SIG-M5 treated with dmso at 0.1 percent for 504 hours (cell line): ENCODE data around the gene KRT33B.
"Not testable (repeated sequence)": the region's sequence is repeated elsewhere in the genome, so short reads cannot be mapped to it uniquely, and the experiment has no call there.

Experiments used
- DNase-seq: peaks from one replicate; lab custom pipeline; 2025; ENCODE audit not compliant: unreplicated experiment; lab: John Stamatoyannopoulos, UW

KRT33B gene

DNA sequence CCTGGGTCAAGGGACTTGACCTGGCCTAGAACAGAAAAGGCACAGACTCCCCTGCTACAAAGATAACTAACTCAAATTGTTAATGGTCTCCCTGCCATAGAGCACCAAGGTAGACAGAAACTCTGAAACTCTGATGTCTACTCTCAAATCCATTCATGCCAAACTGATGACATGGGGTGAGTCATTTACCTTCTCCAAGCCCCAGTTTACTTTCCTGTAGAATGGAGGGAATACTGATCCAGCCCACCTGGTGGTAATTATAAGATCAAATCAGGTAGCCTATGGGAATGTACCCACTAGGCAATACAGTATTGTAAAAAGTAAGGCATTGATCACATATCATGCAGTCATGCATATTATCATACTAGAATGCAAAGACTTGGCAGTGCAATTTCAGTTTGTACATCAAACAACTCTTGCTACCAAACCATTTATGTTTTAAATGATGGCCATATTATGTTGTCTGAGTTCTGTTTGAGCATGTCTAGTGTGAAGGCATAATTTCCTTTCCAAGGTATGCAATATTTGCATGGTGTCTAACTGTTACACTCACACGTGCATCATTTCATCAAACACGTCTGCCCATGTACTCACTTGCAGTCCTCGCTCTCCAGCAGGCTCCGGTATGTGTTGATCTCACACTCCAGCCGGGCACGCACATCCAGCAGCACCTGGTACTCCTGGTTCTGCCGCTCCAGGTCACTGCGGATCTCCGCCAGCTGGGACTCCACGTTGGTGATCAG lies 24.8 kb upstream of the KRT33B start:
- DNase-seq = no peak

DNA sequence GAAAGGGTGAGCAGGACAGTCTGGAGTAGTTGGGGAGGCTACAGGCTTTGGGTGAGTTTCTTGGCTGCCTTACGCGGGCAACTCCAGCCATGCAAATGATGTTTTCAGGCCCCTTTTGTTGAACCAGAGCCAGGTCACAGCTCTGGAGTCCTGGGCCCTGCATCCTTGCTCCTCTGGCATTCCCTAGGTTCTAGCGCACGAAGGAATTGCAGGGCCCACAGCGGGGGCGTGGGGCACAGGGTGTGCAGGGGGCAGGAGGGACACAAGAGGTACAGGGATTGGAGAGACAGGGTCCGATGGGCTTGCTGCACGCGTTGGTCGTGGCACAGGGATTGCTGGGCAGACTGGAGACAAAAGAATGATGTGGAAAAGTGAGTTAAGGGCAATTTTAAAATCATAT lies 24.2 kb upstream of the KRT33B start:
- DNase-seq = no peak

DNA sequence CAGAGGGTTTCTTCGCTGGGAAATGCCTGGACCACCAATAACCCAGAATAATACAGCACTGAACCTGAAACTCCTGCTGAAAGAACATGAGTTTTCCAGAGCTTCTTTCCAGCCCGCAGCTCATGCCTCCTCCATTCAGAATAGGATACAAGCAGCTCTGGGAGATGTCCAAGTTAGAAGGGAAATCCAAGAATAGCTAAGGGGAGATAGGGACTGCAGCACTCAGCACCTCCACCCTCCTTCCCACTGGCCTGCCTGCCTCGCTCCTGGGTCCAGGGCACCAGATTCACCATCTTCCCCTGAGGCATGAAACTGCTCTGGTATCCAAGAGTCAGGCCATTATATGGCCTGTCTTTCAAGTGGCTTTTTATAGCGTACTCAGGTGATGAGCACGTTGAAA lies 23.7 kb upstream of the KRT33B start:
- no peak for DNase-seq

DNA sequence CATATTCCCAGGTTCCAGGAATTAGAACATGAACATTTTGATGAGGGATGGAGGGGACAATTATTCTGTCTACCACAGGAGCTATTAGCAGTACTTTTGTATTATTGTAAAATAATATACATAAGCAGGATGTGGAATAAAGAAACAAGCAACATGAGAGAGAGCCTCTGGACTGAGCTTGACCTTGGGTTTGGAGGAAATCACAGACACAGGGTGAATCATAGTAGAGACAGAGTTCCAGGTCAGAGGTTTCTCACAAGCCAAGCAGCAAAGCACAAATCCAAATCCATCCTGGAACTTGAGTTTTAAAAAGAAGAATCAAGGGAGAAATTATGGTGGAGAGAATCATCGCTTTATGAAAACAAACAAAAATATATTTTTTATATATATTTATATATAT lies 22.7 kb upstream of the KRT33B start:
- no peak for DNase-seq

DNA sequence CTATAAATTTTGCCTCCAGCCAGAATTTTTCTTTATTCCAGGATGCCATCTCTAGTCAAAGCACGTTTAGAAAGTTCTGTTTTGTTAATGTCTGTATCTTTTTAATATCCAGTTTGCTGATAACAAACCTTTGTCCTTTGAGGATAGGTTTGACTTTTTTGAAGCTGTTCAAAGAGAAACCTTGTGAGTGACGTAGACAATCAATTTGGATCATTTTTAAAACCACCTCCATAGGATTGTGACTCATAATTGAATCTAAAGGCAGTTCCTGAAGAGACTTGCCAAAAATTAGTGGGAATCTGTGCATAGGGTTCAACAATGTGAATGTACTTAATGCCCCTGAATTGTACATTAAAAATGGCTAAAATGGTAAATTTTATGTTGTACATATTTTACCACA lies 21.9 kb upstream of the KRT33B start:
- no peak for DNase-seq

DNA sequence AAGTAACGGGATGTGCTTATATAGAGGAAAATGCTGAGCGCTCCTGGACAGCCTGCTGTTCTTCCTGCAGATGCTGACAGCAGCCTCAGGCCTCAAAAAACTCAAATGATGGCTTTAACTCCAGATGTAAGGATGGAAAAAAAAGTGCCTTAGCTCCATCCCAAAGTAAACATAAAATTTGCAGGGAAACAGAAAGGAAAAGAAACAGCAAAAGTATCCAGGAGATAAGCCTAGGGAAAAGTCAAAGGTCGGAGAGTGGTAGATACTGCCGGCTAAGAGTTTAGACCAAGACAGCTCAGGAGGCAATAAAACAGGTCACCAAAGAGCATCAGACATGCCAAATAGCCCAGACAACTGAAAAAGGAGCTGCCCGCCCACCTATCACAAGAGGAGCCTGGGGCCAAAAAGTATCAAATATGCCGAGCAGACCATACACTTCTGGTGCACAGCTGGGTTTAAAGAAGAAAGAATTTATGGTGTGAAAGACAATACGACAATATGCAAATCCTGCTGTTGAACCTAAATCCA lies 20.9 kb upstream of the KRT33B start:
- no peak for DNase-seq

- DNase-seq = no peak
Measured at GRCh38 chr17:41387670-41388069, 18.1 kb upstream of the KRT33B start.

- no peak for DNase-seq
Measured at GRCh38 chr17:41386227-41386626, 16.6 kb upstream of the KRT33B start.

GRCh38 chr17:41383690-41384089 lies 14.1 kb upstream of the KRT33B start:
- peak; percentile 2 for DNase-seq

- no peak for DNase-seq
Measured at GRCh38 chr17:41382394-41382793, 12.8 kb upstream of the KRT33B start.

- DNase-seq = not testable (repeated sequence)
Measured at GRCh38 chr17:41381943-41382342, 12.3 kb upstream of the KRT33B start, which contains the start of gene KRT34. Gene KRT34, minus strand, starts transcription at chr17:41382306. Its CDS starts 60 bp downstream, at chr17:41382246.

DNA sequence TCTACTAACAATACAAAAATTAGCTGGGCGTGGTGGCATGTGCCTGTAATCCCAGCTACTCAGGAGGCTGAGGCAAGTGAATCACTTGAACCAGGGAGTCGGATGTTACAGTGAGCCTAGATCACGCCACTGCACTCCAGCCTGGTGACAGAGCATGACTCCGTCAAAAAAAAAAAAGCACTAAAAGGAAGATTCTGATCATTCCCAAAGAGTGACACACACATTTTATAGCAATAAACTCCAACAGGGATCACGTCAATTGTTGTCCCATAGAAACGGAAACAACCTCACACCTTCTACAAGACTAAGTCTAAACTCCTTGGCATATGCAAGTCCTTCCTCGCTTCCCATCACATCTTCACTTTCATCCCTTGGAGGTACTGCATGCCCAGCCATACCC lies 10.5 kb upstream of the KRT33B start:
- not testable (repeated sequence) for DNase-seq

GRCh38 chr17:41377546-41377945 lies 7.9 kb upstream of the KRT33B start:
- no peak for DNase-seq

- DNase-seq = no peak
Measured at GRCh38 chr17:41369023-41369422, 590 bp downstream of the KRT33B start.

DNA sequence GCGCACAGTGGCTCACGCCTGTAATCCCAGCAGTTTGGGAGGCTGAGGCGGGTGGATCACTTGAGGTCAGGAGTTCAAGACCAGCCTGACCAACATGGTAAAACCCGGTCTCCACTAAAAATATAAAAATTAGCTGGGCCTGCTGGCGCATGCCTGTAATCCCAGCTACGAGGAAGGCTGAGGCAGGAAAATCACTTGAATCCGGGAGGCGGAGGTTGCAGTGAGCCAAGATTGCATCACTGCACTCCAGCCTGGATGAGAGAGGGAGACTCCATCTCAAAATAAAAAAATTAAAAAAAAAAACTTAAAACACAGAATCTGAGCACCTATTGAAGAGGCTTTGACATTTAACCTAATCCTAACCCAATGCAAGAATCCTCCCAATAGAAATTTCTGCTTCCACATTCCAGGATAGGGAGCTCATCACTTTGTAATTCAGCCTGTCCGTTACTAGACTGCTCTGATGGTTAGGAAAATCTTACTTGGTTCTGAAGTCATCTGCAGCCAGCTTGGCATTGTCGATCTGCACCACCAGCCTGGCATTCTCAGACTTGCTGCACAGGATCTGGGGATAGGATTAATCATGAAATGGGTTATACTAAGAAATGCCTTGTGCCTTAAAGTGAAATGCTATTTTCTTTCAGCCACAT lies 2.1 kb downstream of the KRT33B start:
- no peak for DNase-seq

- DNase-seq = no peak
Measured at GRCh38 chr17:41366070-41366469, 3.5 kb downstream of the KRT33B start.

- DNase-seq = no peak
Measured at GRCh38 chr17:41363881-41364280, 5.7 kb downstream of the KRT33B start.

- DNase-seq = no peak
Measured at GRCh38 chr17:41360296-41360995, 9.2 kb downstream of the KRT33B start.

- DNase-seq = peak; percentile 74
Measured at GRCh38 chr17:41354536-41354935, 15.1 kb downstream of the KRT33B start.

DNA sequence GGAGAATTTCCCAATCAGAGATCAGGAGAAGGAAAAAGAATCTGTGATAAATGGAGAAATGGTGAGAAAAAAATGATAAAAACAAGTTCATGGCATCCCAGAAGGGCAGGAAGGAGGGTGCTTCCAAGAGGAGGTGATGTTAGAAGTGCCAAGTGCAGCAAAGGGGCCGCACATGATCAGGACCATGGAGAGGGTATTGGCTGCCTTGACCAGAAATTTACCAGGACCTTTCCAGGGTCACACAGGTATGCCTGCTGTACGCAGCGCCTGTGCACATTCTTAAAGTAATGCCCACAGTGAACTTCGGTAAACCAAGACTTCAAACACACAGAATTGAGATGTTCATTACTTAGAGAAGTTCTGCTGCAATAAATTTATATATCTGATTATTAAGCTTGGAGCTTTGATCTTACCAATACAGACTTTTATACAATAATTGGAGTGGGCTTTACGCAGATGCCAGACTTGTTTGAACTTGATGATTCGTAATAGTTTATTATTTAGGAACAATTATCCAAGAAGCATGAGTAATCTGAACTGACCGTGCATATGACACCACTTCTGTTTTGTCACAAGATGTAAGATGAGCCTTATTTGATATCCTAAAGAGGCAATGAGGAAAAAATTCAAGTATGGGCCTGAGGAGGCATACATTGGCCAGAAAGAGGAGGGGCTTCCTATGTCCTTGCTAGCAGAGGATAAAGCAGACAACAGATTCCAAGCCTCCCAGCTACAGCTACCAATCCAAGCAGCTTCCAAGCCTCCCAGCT lies 16.8 kb downstream of the KRT33B start:
- no peak for DNase-seq

DNA sequence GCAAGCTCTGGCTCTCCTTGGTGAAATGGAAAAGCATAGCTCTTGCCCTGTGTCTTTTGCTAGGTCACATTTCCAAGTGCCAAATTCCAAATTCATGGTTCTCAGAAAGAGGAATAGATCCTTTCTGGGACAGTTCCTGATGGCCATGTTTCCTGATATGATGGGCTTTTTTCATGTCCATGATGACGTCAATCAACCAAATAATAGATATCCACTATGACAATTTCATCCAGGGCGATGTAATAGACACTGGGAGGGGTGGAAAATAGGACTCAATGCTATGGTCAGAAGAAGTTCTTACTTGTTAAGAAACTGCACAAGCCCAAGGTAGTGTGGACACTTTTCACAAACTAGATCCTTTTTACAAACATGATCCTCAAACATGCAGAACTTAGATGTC lies 18.4 kb downstream of the KRT33B start:
- no peak for DNase-seq
